Gastrocnemius medialis (tissue), 4 donors: ENCODE data around the gene NAPSA.

Experiments used
- POLR2A ChIP-seq, 2 donors: fragments of 450-650 bp; IDR thresholded peaks; one replicate each; pipeline ENCODE4 v1.6.1; 2017; ENCODE audit warnings: antibody characterized with exemption in 2 of 2, mild to moderate bottlenecking in 2 of 2, moderate library complexity in 2 of 2
- TF ChIP-seq, protein P1 (sequence below), 5 experiments: fragments of 450-650 bp in 3 of 5; fragments of 200-600 bp in 2 of 5; sonication (generic) in 2 of 5; IDR thresholded peaks in 4 of 5; conservative IDR thresholded peaks in 1 of 5; 1 replicate in 4 of 5; 2 replicates in 1 of 5; pipeline ENCODE4 v1.5.1; 2016 to 2019; ENCODE audit warnings: antibody characterized with exemption in 5 of 5, mild to moderate bottlenecking in 3 of 5, moderate library complexity in 3 of 5

DNA sequence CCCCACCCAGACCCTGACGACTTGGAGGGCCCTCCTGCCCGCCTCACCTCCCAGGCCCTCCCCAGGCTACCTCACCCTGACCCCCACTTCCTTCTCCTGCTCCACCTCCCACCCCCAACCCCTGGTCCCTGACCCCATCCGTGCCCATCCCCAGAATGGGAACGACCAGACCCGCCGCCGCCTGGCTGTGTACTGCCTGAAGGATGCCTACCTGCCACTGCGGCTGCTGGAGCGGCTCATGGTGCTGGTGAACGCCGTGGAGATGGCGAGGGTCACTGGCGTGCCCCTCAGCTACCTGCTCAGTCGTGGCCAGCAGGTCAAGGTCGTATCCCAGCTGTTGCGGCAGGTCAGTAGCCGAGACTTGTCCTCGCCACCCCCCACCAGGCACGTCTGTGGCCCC is 41.4 kb upstream of the NAPSA start:
- TF ChIP-seq, protein P1, sequence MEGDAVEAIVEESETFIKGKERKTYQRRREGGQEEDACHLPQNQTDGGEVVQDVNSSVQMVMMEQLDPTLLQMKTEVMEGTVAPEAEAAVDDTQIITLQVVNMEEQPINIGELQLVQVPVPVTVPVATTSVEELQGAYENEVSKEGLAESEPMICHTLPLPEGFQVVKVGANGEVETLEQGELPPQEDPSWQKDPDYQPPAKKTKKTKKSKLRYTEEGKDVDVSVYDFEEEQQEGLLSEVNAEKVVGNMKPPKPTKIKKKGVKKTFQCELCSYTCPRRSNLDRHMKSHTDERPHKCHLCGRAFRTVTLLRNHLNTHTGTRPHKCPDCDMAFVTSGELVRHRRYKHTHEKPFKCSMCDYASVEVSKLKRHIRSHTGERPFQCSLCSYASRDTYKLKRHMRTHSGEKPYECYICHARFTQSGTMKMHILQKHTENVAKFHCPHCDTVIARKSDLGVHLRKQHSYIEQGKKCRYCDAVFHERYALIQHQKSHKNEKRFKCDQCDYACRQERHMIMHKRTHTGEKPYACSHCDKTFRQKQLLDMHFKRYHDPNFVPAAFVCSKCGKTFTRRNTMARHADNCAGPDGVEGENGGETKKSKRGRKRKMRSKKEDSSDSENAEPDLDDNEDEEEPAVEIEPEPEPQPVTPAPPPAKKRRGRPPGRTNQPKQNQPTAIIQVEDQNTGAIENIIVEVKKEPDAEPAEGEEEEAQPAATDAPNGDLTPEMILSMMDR (IDR thresholded peaks at IDR 0.05 in 4 of 5, conservative IDR thresholded peaks at IDR 0.05 in 1 of 5) = no peak
- no peak for TF ChIP-seq POLR2A (IDR thresholded peaks at IDR 0.05)
